DOHH2 (cell line): ENCODE results near the gene SETD3.

Experiments used
- H3F3A ChIP-seq: fragments of 200-600 bp; sonication (generic), shearing (Covaris generic); 2 replicates; pipeline ENCODE4 v1.6.0; 2016; ENCODE audit warnings: antibody characterized with exemption, mild to moderate bottlenecking; ENCODE audit not compliant: control insufficient read depth, insufficient read depth
- H3K27ac ChIP-seq: fragments of 200-600 bp; sonication (generic); 2 replicates; pipeline ENCODE4 v1.5.1; 2014; ENCODE audit warnings: low read depth, mild to moderate bottlenecking, low read length, moderate library complexity
- H3K27me3 ChIP-seq: fragments of 200-600 bp; sonication (generic); 2 replicates; pipeline ENCODE4 v1.6.1; 2014; ENCODE audit warnings: mild to moderate bottlenecking, low read length, mixed read lengths; ENCODE audit not compliant: control insufficient read depth
- H3K36me3 ChIP-seq: fragments of 200-600 bp; sonication (generic); 2 replicates; pipeline ENCODE4 v1.6.1; 2014; ENCODE audit warnings: mild to moderate bottlenecking, low read length, moderate library complexity, mixed read lengths; ENCODE audit not compliant: control insufficient read depth
- H3K4me1 ChIP-seq: fragments of 200-600 bp; sonication (generic); 2 replicates; pipeline ENCODE4 v1.6.1; 2014; ENCODE audit warnings: mild to moderate bottlenecking, low read length, mixed read lengths; ENCODE audit not compliant: control insufficient read depth
- H3K4me2 ChIP-seq: fragments of 200-600 bp; sonication (generic); 2 replicates; pipeline ENCODE4 v1.6.0; 2014; ENCODE audit warnings: mild to moderate bottlenecking, low read length, moderate library complexity
- H3K4me3 ChIP-seq: fragments of 200-600 bp; sonication (generic); 2 replicates; pipeline ENCODE4 v1.5.1; 2014; ENCODE audit warnings: mild to moderate bottlenecking, low read length, mixed read lengths
- H3K79me2 ChIP-seq: fragments of 200-600 bp; sonication (generic); 2 replicates; pipeline ENCODE4 v1.6.1; 2014; ENCODE audit warnings: mild to moderate bottlenecking, low read length, mixed read lengths; ENCODE audit not compliant: control insufficient read depth
- H3K9me2 ChIP-seq: fragments of 200-600 bp; sonication (generic); replicated peaks from 2 replicates; pipeline ENCODE4 v1.6.1; 2014; ENCODE audit warnings: mild to moderate bottlenecking, low read length, mixed read lengths; ENCODE audit not compliant: control insufficient read depth
- H3K9me3 ChIP-seq: fragments of 200-600 bp; sonication (generic); 2 replicates; pipeline ENCODE4 v1.6.1; 2014; ENCODE audit warnings: antibody characterized with exemption, low read length, mixed read lengths; ENCODE audit not compliant: control insufficient read depth, insufficient read depth
- H4K20me1 ChIP-seq: fragments of 200-600 bp; sonication (generic); 2 replicates; pipeline ENCODE4 v1.6.0; 2014; ENCODE audit warnings: low read depth, mild to moderate bottlenecking, antibody characterized with exemption, low read length, moderate library complexity; ENCODE audit not compliant: control insufficient read depth, insufficient read depth
- CTCF ChIP-seq: fragments of 200-600 bp; sonication (generic); IDR thresholded peaks from one replicate; pipeline ENCODE4 v1.5.1; 2014; ENCODE audit warnings: antibody characterized with exemption, mild to moderate bottlenecking, low read depth, low read length; ENCODE audit not compliant: poor library complexity, severe bottlenecking
- EZH2phosphoT487 ChIP-seq: fragments of 200-600 bp; sonication (generic); IDR thresholded peaks from 2 replicates; pipeline ENCODE4 v1.6.1; 2017; ENCODE audit warnings: borderline replicate concordance, mild to moderate bottlenecking, antibody characterized with exemption, low read length, moderate library complexity, mixed read lengths

SETD3 gene

GRCh38 chr14:99382781-99383471 is 97.7 kb downstream of the SETD3 start:
- Histone ChIP-seq H3K79me2 (no peaks in the 10 kb centered on the region), H3K4me2 (no peak overlapping the region), H3F3A (no peaks in the 10 kb centered on the region), H3K9me3 (no peaks in the 10 kb centered on the region), H3K36me3 (no peaks in the 10 kb centered on the region), H3K27me3 (peaks cover 13% of the 10 kb centered on the region), H4K20me1 (no peaks in the 10 kb centered on the region), H3K27ac (no peak overlapping the region), H3K9me2 (no peaks in the 10 kb centered on the region), H3K4me3 (no peak overlapping the region), H3K4me1 (no peaks in the 10 kb centered on the region)
- TF ChIP-seq EZH2phosphoT487 (no peak), CTCF (no peak)

- Histone ChIP-seq H3K4me2 (no peak overlapping the region), H4K20me1 (no peaks in the 10 kb centered on the region), H3K4me3 (no peak overlapping the region), H3K79me2 (no peaks in the 10 kb centered on the region), H3K9me2 (no peaks in the 10 kb centered on the region), H3F3A (no peaks in the 10 kb centered on the region), H3K4me1 (no peaks in the 10 kb centered on the region), H3K27me3 (peaks cover 13% of the 10 kb centered on the region), H3K27ac (no peak overlapping the region), H3K9me3 (no peaks in the 10 kb centered on the region), H3K36me3 (no peaks in the 10 kb centered on the region)
- TF ChIP-seq EZH2phosphoT487: no peak
- TF ChIP-seq CTCF: no peak
Observed at GRCh38 chr14:99382071-99382470, 98.6 kb downstream of the SETD3 start.

- no peak for TF ChIP-seq CTCF
- no peak for TF ChIP-seq EZH2phosphoT487
- H4K20me1 ChIP-seq: no peaks in the 10 kb centered on the region
- peaks cover 13% of the 10 kb centered on the region for H3K27me3 ChIP-seq
- no peak overlapping the region for H3K4me3 ChIP-seq
- H3F3A ChIP-seq: no peaks in the 10 kb centered on the region
- no peaks in the 10 kb centered on the region for H3K36me3 ChIP-seq
- no peak overlapping the region for H3K27ac ChIP-seq
- H3K9me2 ChIP-seq: no peaks in the 10 kb centered on the region
- no peaks in the 10 kb centered on the region for H3K9me3 ChIP-seq
- H3K4me1 ChIP-seq: no peaks in the 10 kb centered on the region
- no peak overlapping the region for H3K4me2 ChIP-seq
- no peaks in the 10 kb centered on the region for H3K79me2 ChIP-seq
Observed at GRCh38 chr14:99381688-99382060, 99.0 kb downstream of the SETD3 start.
